ENCODE results near the gene LYRM2. TPM values are rescaled to one million over a fixed set of nuclear protein-coding genes. Genes with fewer than 3 reads are reported as not detected.

LYRM2 gene
- total and polyA plus RNA-seq, 5 donors from 2014 or later: 21.8 to 81.4 (median 65.5) TPM

- peaks cover 3% of the 10 kb centered on the region for H3K36me3 Mint-ChIP-seq
- Histone ChIP-seq H3K4me1 (ENCODE audit: control insufficient read depth, insufficient read depth, low read length, poor library complexity, severe bottlenecking) (no peaks in the 10 kb centered on the region), H3K9me3 (ENCODE audit: control insufficient read depth in 2 of 2, low read length in 2 of 2) (no peaks in the 10 kb centered on the region), H3K27me3 (ENCODE audit: control insufficient read depth, insufficient read depth, low read length) (no peaks in the 10 kb centered on the region), H3K4me3 (ENCODE audit: low read depth, low read length) (no peak overlapping the region), H3K36me3 (ENCODE audit: control insufficient read depth, insufficient read depth, low read length) (no peaks in the 10 kb centered on the region), H3K27ac (ENCODE audit: insufficient read depth, low read length, poor library complexity, severe bottlenecking) (no peak overlapping the region)
- no peaks in the 10 kb centered on the region for H3K27me3 Mint-ChIP-seq
- no peak overlapping the region for H3K27ac Mint-ChIP-seq
- DNase-seq: no peak
- no peaks in the 10 kb centered on the region for H3K4me1 Mint-ChIP-seq
- no peak overlapping the region for H3K4me3 Mint-ChIP-seq
- H3K9me3 Mint-ChIP-seq: no peaks in the 10 kb centered on the region
- ATAC-seq (ENCODE audit: low read depth in 2 of 2): no peak
These were observed 20.5 kb downstream of the LYRM2 start for GRCh38 chr6:89618026-89618425.

- H3K36me3 Mint-ChIP-seq: peaks cover 3% of the 10 kb centered on the region
- no peak overlapping the region for H3K4me3 ChIP-seq (ENCODE audit: low read depth, low read length)
- H3K4me1 Mint-ChIP-seq: no peaks in the 10 kb centered on the region
- no peak for DNase-seq
- no peak overlapping the region for H3K27ac Mint-ChIP-seq
- ATAC-seq (ENCODE audit: low read depth in 2 of 2): no peak
- H3K4me3 Mint-ChIP-seq: no peak overlapping the region
- no peaks in the 10 kb centered on the region for H3K9me3 ChIP-seq (ENCODE audit: control insufficient read depth in 2 of 2, low read length in 2 of 2)
- no peaks in the 10 kb centered on the region for H3K9me3 Mint-ChIP-seq
- H3K27ac ChIP-seq (ENCODE audit: insufficient read depth, low read length, poor library complexity, severe bottlenecking): no peak overlapping the region
- H3K27me3 ChIP-seq (ENCODE audit: control insufficient read depth, insufficient read depth, low read length): no peaks in the 10 kb centered on the region
- no peaks in the 10 kb centered on the region for H3K4me1 ChIP-seq (ENCODE audit: control insufficient read depth, insufficient read depth, low read length, poor library complexity, severe bottlenecking)
- no peaks in the 10 kb centered on the region for H3K36me3 ChIP-seq (ENCODE audit: control insufficient read depth, insufficient read depth, low read length)
- no peaks in the 10 kb centered on the region for H3K27me3 Mint-ChIP-seq
These were observed 22.0 kb downstream of the LYRM2 start for GRCh38 chr6:89616531-89616930.

GRCh38 chr6:89615882-89616281 is 22.7 kb downstream of the LYRM2 start:
- Histone ChIP-seq H3K9me3 (ENCODE audit: control insufficient read depth in 2 of 2, low read length in 2 of 2) (no peaks in the 10 kb centered on the region), H3K4me1 (ENCODE audit: control insufficient read depth, insufficient read depth, low read length, poor library complexity, severe bottlenecking) (no peaks in the 10 kb centered on the region), H3K4me3 (ENCODE audit: low read depth, low read length) (no peak overlapping the region), H3K36me3 (ENCODE audit: control insufficient read depth, insufficient read depth, low read length) (no peaks in the 10 kb centered on the region), H3K27me3 (ENCODE audit: control insufficient read depth, insufficient read depth, low read length) (no peaks in the 10 kb centered on the region), H3K27ac (ENCODE audit: insufficient read depth, low read length, poor library complexity, severe bottlenecking) (no peak overlapping the region)
- peaks cover 3% of the 10 kb centered on the region for H3K36me3 Mint-ChIP-seq
- no peaks in the 10 kb centered on the region for H3K9me3 Mint-ChIP-seq
- H3K27ac Mint-ChIP-seq: no peak overlapping the region
- no peak overlapping the region for H3K4me3 Mint-ChIP-seq
- H3K4me1 Mint-ChIP-seq: no peaks in the 10 kb centered on the region
- ATAC-seq (ENCODE audit: low read depth in 2 of 2): no peak
- DNase-seq: no peak
- H3K27me3 Mint-ChIP-seq: no peaks in the 10 kb centered on the region

DNA sequence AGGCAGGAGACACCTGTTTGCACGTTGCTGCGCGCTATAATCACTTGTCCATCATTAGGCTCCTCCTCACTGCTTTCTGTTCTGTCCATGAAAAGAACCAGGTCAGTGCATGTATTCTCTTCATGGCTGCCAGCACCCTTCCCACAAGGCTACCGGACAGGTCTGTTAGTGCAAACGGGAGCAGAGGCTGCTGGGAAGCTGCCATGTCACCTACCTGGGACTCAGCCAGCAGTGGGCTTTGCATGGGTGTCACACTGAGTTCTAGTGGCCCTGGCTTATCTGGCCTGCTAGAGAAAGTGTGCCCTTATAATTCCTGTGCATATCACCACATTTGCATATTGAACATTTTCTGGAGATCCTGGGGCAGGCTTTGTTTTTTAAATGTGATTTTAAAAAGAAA is 24.8 kb downstream of the LYRM2 start:
- Histone ChIP-seq H3K4me3 (ENCODE audit: low read depth, low read length) (no peak overlapping the region), H3K36me3 (ENCODE audit: control insufficient read depth, insufficient read depth, low read length) (no peaks in the 10 kb centered on the region), H3K9me3 (ENCODE audit: control insufficient read depth in 2 of 2, low read length in 2 of 2) (no peaks in the 10 kb centered on the region), H3K27me3 (ENCODE audit: control insufficient read depth, insufficient read depth, low read length) (no peaks in the 10 kb centered on the region), H3K4me1 (ENCODE audit: control insufficient read depth, insufficient read depth, low read length, poor library complexity, severe bottlenecking) (no peaks in the 10 kb centered on the region), H3K27ac (ENCODE audit: insufficient read depth, low read length, poor library complexity, severe bottlenecking) (no peak overlapping the region)
- DNase-seq: no peak
- ATAC-seq (ENCODE audit: low read depth in 2 of 2): no peak
- Mint-ChIP-seq H3K4me3 (no peak overlapping the region), H3K27me3 (no peaks in the 10 kb centered on the region), H3K36me3 (no peaks in the 10 kb centered on the region), H3K9me3 (no peaks in the 10 kb centered on the region), H3K27ac (no peak overlapping the region), H3K4me1 (peaks cover 0 to 6% (median 3%) of the 10 kb centered on the region in 4 donors)

DNA sequence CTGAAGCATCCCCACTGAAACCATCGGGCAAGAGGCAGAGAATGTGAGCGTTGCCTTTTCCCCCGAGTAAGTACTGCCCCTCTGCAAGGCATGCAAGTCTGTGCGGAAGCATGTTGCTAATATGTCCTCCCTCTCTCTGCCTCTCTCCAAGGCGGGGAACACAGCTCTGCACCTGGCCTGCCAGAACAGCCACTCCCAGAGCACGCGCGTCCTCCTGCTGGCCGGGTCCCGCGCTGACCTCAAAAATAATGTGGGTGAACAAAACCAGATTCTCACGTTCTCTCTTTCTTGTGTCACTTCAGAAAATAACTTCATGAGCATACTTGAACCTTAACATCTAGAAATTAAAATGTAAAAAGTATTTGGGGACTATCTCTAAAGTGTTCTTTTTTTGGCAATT is 26.4 kb downstream of the LYRM2 start:
- no peaks in the 10 kb centered on the region for H3K4me1 ChIP-seq (ENCODE audit: control insufficient read depth, insufficient read depth, low read length, poor library complexity, severe bottlenecking)
- H3K9me3 ChIP-seq (ENCODE audit: control insufficient read depth in 2 of 2, low read length in 2 of 2): no peaks in the 10 kb centered on the region
- Mint-ChIP-seq H3K4me1 (peaks cover 0 to 6% (median 3%) of the 10 kb centered on the region in 4 donors), H3K36me3 (no peaks in the 10 kb centered on the region), H3K4me3 (no peak overlapping the region), H3K9me3 (no peaks in the 10 kb centered on the region), H3K27me3 (no peaks in the 10 kb centered on the region), H3K27ac (no peak overlapping the region)
- ATAC-seq (ENCODE audit: low read depth in 2 of 2) (no peak), DNase-seq (no peak)
- H3K27ac ChIP-seq (ENCODE audit: insufficient read depth, low read length, poor library complexity, severe bottlenecking): no peak overlapping the region
- no peak overlapping the region for H3K4me3 ChIP-seq (ENCODE audit: low read depth, low read length)
- no peaks in the 10 kb centered on the region for H3K36me3 ChIP-seq (ENCODE audit: control insufficient read depth, insufficient read depth, low read length)
- no peaks in the 10 kb centered on the region for H3K27me3 ChIP-seq (ENCODE audit: control insufficient read depth, insufficient read depth, low read length)

- Histone ChIP-seq H3K27me3 (ENCODE audit: control insufficient read depth, insufficient read depth, low read length) (no peaks in the 10 kb centered on the region), H3K9me3 (ENCODE audit: control insufficient read depth in 2 of 2, low read length in 2 of 2) (no peaks in the 10 kb centered on the region), H3K27ac (ENCODE audit: insufficient read depth, low read length, poor library complexity, severe bottlenecking) (no peak overlapping the region), H3K4me1 (ENCODE audit: control insufficient read depth, insufficient read depth, low read length, poor library complexity, severe bottlenecking) (no peaks in the 10 kb centered on the region), H3K36me3 (ENCODE audit: control insufficient read depth, insufficient read depth, low read length) (no peaks in the 10 kb centered on the region), H3K4me3 (ENCODE audit: low read depth, low read length) (no peak overlapping the region)
- ATAC-seq (ENCODE audit: low read depth in 2 of 2) (no peak), DNase-seq (peak in 1 of 3 donors; percentile 20)
- Mint-ChIP-seq H3K36me3 (no peaks in the 10 kb centered on the region), H3K4me3 (no peak overlapping the region), H3K27me3 (no peaks in the 10 kb centered on the region), H3K27ac (no peak overlapping the region), H3K4me1 (peaks cover 0 to 6% (median 3%) of the 10 kb centered on the region in 4 donors), H3K9me3 (no peaks in the 10 kb centered on the region)
These were observed 26.9 kb downstream of the LYRM2 start for GRCh38 chr6:89611666-89612065.

GRCh38 chr6:89610149-89610642 is 28.4 kb downstream of the LYRM2 start:
- Histone ChIP-seq H3K36me3 (ENCODE audit: control insufficient read depth, insufficient read depth, low read length) (no peaks in the 10 kb centered on the region), H3K27ac (ENCODE audit: insufficient read depth, low read length, poor library complexity, severe bottlenecking) (no peak overlapping the region), H3K9me3 (ENCODE audit: control insufficient read depth in 2 of 2, low read length in 2 of 2) (no peaks in the 10 kb centered on the region), H3K27me3 (ENCODE audit: control insufficient read depth, insufficient read depth, low read length) (no peaks in the 10 kb centered on the region), H3K4me1 (ENCODE audit: control insufficient read depth, insufficient read depth, low read length, poor library complexity, severe bottlenecking) (no peaks in the 10 kb centered on the region), H3K4me3 (ENCODE audit: low read depth, low read length) (no peak overlapping the region)
- peak; percentile 62 to 78 (median 66) for DNase-seq
- Mint-ChIP-seq H3K36me3 (no peaks in the 10 kb centered on the region), H3K27ac (no peak overlapping the region), H3K4me3 (no peak overlapping the region), H3K9me3 (no peaks in the 10 kb centered on the region), H3K27me3 (no peaks in the 10 kb centered on the region), H3K4me1 (peaks cover 0 to 6% (median 3%) of the 10 kb centered on the region in 4 donors)
- ATAC-seq (ENCODE audit: low read depth in 2 of 2): peak; percentile 60 to 68

DNA sequence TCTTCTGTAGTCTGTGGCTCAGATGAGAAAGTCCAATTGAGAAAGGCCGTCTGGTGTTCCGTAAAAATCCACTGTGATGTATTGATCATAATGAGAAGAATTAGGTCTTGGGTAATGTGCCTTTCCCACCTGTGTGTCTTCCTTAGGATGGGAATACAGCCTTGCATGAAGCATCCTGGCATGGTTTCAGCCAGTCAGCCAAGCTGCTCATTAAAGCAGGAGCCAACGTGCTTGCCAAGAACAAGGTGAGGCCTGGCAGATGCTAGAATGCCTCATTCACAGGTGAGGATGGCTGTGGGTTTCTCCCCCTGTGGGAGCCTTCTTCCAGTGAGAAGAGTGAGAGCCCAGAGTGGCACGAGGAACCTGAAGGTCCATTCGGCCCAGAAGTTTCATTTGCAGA is 32.7 kb downstream of the LYRM2 start:
- no peaks in the 10 kb centered on the region for H3K9me3 Mint-ChIP-seq
- H3K27ac ChIP-seq (ENCODE audit: insufficient read depth, low read length, poor library complexity, severe bottlenecking): no peak overlapping the region
- no peaks in the 10 kb centered on the region for H3K27me3 ChIP-seq (ENCODE audit: control insufficient read depth, insufficient read depth, low read length)
- no peak overlapping the region for H3K27ac Mint-ChIP-seq
- H3K4me3 Mint-ChIP-seq: no peak overlapping the region
- no peak overlapping the region for H3K4me3 ChIP-seq (ENCODE audit: low read depth, low read length)
- H3K36me3 ChIP-seq (ENCODE audit: control insufficient read depth, insufficient read depth, low read length): no peaks in the 10 kb centered on the region
- no peaks in the 10 kb centered on the region for H3K4me1 ChIP-seq (ENCODE audit: control insufficient read depth, insufficient read depth, low read length, poor library complexity, severe bottlenecking)
- no peak for ATAC-seq (ENCODE audit: low read depth in 2 of 2)
- H3K36me3 Mint-ChIP-seq: no peaks in the 10 kb centered on the region
- no peaks in the 10 kb centered on the region for H3K27me3 Mint-ChIP-seq
- H3K4me1 Mint-ChIP-seq: peaks cover 0 to 6% (median 3%) of the 10 kb centered on the region in 4 donors
- no peaks in the 10 kb centered on the region for H3K9me3 ChIP-seq (ENCODE audit: control insufficient read depth in 2 of 2, low read length in 2 of 2)
- no peak for DNase-seq

Data from CD4-positive, CD25-positive, alpha-beta regulatory T cell (primary cell).